H1 (cell line): Measurements from ENCODE around the gene PEX13.

Experiments
- CHD2 ChIP-seq: IDR thresholded peaks from 2 replicates; pipeline ENCODE4 v1.6.1; 2012; ENCODE audit warnings: low read length, improper control_type of control experiment
- JUN ChIP-seq: IDR thresholded peaks from 2 replicates; pipeline ENCODE4 v1.6.1; 2011; ENCODE audit warnings: low read depth, mild to moderate bottlenecking, improper control_type of control experiment, low read length

- no peak for TF ChIP-seq JUN
- no peak for TF ChIP-seq CHD2
Observed at GRCh38 chr2:60991644-60992043, 25.9 kb upstream of the PEX13 start.
